Osteoblast (primary cell): Measurements from ENCODE around the gene SMCHD1. TPM values are rescaled to one million over a fixed set of nuclear protein-coding genes. Genes with fewer than 3 reads are reported as not detected.
A peak's percentile ranks its signal among the peaks of the same experiment; 100 is the strongest.
"Not testable (repeated sequence)": the region's sequence is repeated elsewhere in the genome, so short reads cannot be mapped to it uniquely, and the experiment has no call there.

Experiments
- DNase-seq: peaks from one replicate; pipeline ENCODE4 v3.0.0; 2011; ENCODE audit warnings: low spot score, mixed read lengths; ENCODE audit not compliant: insufficient read length; ENCODE audit errors: missing footprints
- H2AFZ ChIP-seq: 2 replicates; pipeline ENCODE4 v1.6.0; 2011; ENCODE audit warnings: mild to moderate bottlenecking, low read length
- H3K27ac ChIP-seq: 2 replicates; pipeline ENCODE4 v1.5.1; 2011; ENCODE audit warnings: mild to moderate bottlenecking, low read depth, low read length, moderate library complexity
- H3K27me3 ChIP-seq: 2 replicates; pipeline ENCODE4 v1.6.0; 2012; ENCODE audit warnings: mild to moderate bottlenecking, control low read depth, inconsistent platforms, low read length, moderate library complexity; ENCODE audit not compliant: insufficient read depth
- H3K36me3 ChIP-seq: 2 replicates; pipeline ENCODE4 v1.5.1; 2011; ENCODE audit warnings: mild to moderate bottlenecking, low read length, control low read depth, moderate library complexity; ENCODE audit not compliant: insufficient read depth
- H3K4me1 ChIP-seq: 2 replicates; pipeline ENCODE4 v1.5.1; 2011; ENCODE audit warnings: mild to moderate bottlenecking, low read length, control low read depth, moderate library complexity; ENCODE audit not compliant: insufficient read depth
- H3K4me2 ChIP-seq: 2 replicates; pipeline ENCODE4 v1.6.0; 2011; ENCODE audit warnings: mild to moderate bottlenecking, low read length; ENCODE audit not compliant: insufficient read depth
- H3K4me3 ChIP-seq: fragments of 200-600 bp; sonication (generic); 3 replicates; pipeline ENCODE4 v1.5.1; 2012; ENCODE audit warnings: mild to moderate bottlenecking, low read length, inconsistent platforms; ENCODE audit not compliant: insufficient read depth
- H3K79me2 ChIP-seq: 2 replicates; pipeline ENCODE4 v1.6.0; 2012; ENCODE audit warnings: mild to moderate bottlenecking, low read length, control low read depth, inconsistent platforms; ENCODE audit not compliant: insufficient read depth
- H3K9me3 ChIP-seq: 2 replicates; pipeline ENCODE4 v1.5.1; 2011; ENCODE audit warnings: low read depth, low read length, control low read depth
- H4K20me1 ChIP-seq: 2 replicates; pipeline ENCODE4 v1.6.0; 2012; ENCODE audit warnings: mild to moderate bottlenecking, low read length, control low read depth; ENCODE audit not compliant: insufficient read depth
- total RNA-seq: library from RNA; depleted of rRNA; stranded (reverse); fragments of >200 nt; gene quantifications from 2 replicates; pipeline ENCODE4 v1.2.3, GENCODE V29; 2012
- TF ChIP-seq, protein P1 (sequence below): IDR thresholded peaks from 2 replicates; pipeline ENCODE4 v1.5.1; 2011; ENCODE audit warnings: mild to moderate bottlenecking, low read depth, low read length, moderate library complexity; ENCODE audit errors: extremely low read depth

Gene SMCHD1
- total RNA-seq, 1 donor: 53.6 TPM

DNA sequence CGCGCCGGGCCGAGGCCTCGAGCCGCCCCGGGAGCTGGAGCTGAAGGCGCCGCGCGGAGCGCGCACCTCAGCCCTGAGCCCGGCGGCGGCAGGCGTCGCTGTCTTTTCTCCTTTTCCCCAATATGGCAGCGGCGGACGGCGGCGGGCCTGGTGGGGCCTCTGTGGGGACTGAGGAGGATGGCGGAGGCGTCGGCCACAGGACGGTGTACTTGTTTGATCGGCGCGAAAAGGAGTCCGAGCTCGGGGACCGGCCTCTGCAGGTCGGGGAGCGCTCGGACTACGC, 369 bp downstream of the SMCHD1 start:
- no peaks in the 10 kb centered on the region for H3K27me3 ChIP-seq
- H3K79me2 ChIP-seq: peaks cover 49% of the 10 kb centered on the region
- peak overlapping the region; percentile 86 for H3K27ac ChIP-seq

DNA sequence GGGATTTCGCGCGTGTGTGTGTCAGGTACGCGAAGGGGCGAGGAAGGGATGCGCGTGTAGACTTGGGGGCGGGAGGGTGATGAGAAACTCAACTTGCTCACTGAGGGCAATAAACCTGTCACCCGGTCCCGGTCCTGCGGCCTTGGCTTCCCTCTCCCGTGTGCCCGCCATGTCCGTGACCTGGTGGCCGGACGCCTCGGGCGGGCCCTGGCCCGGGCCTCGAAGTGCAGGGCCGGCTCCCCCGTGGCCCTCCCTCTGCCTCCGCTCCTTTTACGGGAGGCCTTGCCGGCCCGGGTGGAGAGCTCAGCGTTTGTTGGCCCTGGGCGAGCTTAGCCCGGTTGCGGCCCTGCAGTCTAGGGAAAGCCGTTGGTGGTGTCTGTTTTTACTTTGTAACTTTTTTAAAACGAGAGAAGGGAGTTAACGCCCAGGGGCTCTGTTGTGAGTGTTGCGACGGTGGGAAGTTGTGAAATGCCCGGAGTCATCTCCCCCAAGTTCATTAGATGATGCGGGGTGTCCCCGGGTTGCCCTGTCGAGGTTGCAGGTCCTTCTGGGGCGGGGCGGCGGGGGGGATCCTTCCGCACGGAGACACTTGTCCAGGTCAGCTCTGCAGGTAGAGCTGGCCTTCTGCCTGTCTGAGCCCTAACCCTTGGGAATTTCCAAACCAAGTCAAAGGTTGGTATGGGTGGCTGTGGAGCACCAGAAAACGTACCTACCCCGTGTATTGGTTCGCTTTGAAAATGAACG, 883 bp downstream of the SMCHD1 start:
- TF ChIP-seq, protein P1, sequence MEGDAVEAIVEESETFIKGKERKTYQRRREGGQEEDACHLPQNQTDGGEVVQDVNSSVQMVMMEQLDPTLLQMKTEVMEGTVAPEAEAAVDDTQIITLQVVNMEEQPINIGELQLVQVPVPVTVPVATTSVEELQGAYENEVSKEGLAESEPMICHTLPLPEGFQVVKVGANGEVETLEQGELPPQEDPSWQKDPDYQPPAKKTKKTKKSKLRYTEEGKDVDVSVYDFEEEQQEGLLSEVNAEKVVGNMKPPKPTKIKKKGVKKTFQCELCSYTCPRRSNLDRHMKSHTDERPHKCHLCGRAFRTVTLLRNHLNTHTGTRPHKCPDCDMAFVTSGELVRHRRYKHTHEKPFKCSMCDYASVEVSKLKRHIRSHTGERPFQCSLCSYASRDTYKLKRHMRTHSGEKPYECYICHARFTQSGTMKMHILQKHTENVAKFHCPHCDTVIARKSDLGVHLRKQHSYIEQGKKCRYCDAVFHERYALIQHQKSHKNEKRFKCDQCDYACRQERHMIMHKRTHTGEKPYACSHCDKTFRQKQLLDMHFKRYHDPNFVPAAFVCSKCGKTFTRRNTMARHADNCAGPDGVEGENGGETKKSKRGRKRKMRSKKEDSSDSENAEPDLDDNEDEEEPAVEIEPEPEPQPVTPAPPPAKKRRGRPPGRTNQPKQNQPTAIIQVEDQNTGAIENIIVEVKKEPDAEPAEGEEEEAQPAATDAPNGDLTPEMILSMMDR: no peak
- Histone ChIP-seq H3K4me1 (peaks cover 23% of the 10 kb centered on the region), H3K9me3 (no peaks in the 10 kb centered on the region), H3K79me2 (peaks cover 54% of the 10 kb centered on the region), H4K20me1 (peaks cover 16% of the 10 kb centered on the region), H3K36me3 (no peaks in the 10 kb centered on the region), H3K27ac (peak overlapping the region; percentile 86), H3K4me2 (peak overlapping the region; percentile 92), H2AFZ (peak overlapping the region; percentile 86), H3K4me3 (peak overlapping the region; percentile 89), H3K27me3 (no peaks in the 10 kb centered on the region)
- peak; percentile 91 for DNase-seq

More for the DNA sequence above, 369 bp downstream of the SMCHD1 start:
- TF ChIP-seq, protein P1: no peak
- peak overlapping the region; percentile 89 for H3K4me3 ChIP-seq
- H4K20me1 ChIP-seq: peaks cover 16% of the 10 kb centered on the region
- peak overlapping the region; percentile 92 for H3K4me2 ChIP-seq
- no peaks in the 10 kb centered on the region for H3K36me3 ChIP-seq
- H3K4me1 ChIP-seq: peaks cover 23% of the 10 kb centered on the region
- peak overlapping the region; percentile 86 for H2AFZ ChIP-seq
- H3K9me3 ChIP-seq: no peaks in the 10 kb centered on the region
- DNase-seq: no peak

DNA sequence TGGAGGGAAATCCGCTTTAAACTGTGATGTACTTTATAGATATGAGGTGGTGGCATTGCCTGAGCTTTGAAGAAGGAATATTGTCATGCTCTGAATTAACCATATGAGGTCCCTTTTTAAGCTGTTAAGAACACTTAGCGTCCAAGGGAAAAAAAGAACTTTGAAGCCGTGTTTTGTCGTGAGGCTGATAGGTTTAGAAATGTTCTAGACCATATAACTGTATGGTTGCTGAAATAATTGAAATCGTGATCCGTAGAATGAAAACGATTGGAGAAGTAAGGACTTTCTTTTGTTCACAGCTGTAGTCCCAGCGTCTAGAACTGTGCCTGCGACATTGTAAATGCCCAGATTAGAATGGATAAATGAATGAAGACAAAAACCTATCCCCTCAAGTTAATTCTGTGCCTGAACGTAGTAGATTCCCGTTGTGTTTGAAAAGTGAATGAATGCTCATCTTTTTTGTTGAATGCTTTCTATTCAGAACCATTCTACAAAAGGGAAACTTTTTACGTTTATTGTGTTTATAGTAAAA, 1.5 kb downstream of the SMCHD1 start:
- H3K27me3 ChIP-seq: no peaks in the 10 kb centered on the region
- peak overlapping the region; percentile 86 for H3K27ac ChIP-seq
- peak overlapping the region; percentile 86 for H2AFZ ChIP-seq
- H3K4me2 ChIP-seq: peak overlapping the region; percentile 92
- peaks cover 18% of the 10 kb centered on the region for H4K20me1 ChIP-seq
- H3K79me2 ChIP-seq: peaks cover 57% of the 10 kb centered on the region
- H3K36me3 ChIP-seq: no peaks in the 10 kb centered on the region
- peaks cover 23% of the 10 kb centered on the region for H3K4me1 ChIP-seq
- peak overlapping the region; percentile 89 for H3K4me3 ChIP-seq
- TF ChIP-seq, protein P1: no peak
- H3K9me3 ChIP-seq: no peaks in the 10 kb centered on the region
- DNase-seq: no peak

DNA sequence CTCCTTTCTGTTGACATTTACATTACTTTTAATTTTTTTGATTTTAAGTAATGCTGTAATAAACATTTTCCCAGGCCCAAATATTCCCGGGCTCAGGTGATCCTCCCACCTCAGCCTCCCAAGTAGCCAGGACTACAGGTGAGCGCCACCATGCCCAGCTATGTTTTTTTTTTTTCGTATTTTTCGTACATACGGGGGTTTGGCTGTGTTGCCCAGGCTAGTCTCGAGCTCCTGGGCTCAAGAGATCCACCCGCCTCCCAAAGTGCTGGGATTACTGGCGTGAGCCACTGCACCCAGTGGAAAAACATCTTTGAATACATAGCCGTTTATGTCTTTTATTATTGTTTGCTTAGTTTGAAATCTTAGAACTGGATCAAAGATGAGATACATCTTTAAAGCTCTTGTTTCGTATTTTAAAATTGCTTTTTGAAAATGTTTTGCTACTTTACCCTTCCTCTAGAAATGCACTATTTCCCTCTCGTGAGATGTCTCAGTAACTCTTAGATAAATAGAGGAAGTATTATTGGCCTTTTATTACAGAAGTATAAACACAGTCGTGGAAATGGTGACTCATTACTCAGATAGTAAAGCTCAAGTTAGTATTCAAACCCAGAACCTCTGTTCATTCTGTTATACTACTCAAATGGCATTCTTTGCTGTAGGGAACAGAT, 2.4 kb downstream of the SMCHD1 start:
- Histone ChIP-seq H3K4me1 (peaks cover 23% of the 10 kb centered on the region), H3K4me2 (peak overlapping the region; percentile 92), H2AFZ (no peak overlapping the region), H4K20me1 (peaks cover 18% of the 10 kb centered on the region), H3K27me3 (no peaks in the 10 kb centered on the region), H3K9me3 (no peaks in the 10 kb centered on the region), H3K27ac (peak overlapping the region; percentile 86), H3K79me2 (peaks cover 66% of the 10 kb centered on the region), H3K36me3 (no peaks in the 10 kb centered on the region), H3K4me3 (peak overlapping the region; percentile 89)
- DNase-seq: peak; percentile 65
- TF ChIP-seq, protein P1: no peak

DNA sequence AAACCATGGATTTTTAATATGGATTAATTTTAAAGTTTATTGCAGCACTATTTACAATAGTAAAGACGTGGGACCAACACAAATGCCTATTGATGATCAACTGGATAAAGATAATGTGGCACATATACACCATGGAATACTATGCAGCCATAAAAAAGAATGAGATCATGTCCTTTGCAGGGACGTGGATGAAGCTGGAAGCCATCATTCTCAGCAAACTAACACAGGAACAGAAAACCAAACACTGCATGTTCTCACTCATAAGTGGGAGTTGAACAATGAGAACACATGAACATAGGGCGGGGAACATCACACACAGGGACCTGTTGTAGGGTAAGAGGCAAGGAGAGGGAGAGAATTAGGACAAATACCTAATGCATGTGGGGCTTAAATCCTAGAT, 5.3 kb downstream of the SMCHD1 start:
- not testable (repeated sequence) for H3K4me2 ChIP-seq, H3K4me3 ChIP-seq, DNase-seq, H3K27me3 ChIP-seq, H3K9me3 ChIP-seq, H3K36me3 ChIP-seq, H2AFZ ChIP-seq, H3K27ac ChIP-seq
- Histone ChIP-seq H3K4me1 (peaks cover 23% of the 10 kb centered on the region), H3K79me2 (peaks cover 95% of the 10 kb centered on the region), H4K20me1 (peaks cover 25% of the 10 kb centered on the region)
